GM19328 (cell line): ENCODE measurements around the gene IL13RA2.

Experiments used
- ATAC-seq: cut with Tn5 transposase; IDR thresholded peaks from one replicate; pipeline ENCODE4 v1.9.1; 2021; ENCODE audit warnings: mild to moderate bottlenecking, moderate library complexity; ENCODE audit not compliant: unreplicated experiment

The IL13RA2 gene, protein sequence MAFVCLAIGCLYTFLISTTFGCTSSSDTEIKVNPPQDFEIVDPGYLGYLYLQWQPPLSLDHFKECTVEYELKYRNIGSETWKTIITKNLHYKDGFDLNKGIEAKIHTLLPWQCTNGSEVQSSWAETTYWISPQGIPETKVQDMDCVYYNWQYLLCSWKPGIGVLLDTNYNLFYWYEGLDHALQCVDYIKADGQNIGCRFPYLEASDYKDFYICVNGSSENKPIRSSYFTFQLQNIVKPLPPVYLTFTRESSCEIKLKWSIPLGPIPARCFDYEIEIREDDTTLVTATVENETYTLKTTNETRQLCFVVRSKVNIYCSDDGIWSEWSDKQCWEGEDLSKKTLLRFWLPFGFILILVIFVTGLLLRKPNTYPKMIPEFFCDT

DNA sequence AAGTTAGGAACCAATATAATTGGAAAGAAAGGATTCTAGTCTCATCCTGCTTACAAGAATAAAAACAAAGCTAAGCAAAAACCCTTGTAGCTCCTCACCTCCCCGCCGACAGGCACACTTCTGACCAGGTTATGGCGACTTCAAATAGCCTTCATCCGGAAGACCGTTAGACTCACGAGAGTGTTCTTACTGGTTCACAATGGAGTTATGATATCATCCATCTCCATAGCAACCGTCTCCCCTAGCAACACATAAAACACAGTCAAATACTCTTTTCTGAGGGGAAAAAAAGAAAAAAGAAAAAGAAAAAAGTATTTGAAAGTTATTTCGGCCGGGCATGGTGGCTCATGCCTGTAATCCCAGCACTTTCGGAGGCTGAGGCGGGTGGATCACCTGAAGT, at the start of gene IL13RA2:
Gene IL13RA2, minus strand, starts transcription at position 162 of the 400 bp plus-strand sequence. CDS start 347 bp downstream, outside the sequence.
- no peak for ATAC-seq

DNA sequence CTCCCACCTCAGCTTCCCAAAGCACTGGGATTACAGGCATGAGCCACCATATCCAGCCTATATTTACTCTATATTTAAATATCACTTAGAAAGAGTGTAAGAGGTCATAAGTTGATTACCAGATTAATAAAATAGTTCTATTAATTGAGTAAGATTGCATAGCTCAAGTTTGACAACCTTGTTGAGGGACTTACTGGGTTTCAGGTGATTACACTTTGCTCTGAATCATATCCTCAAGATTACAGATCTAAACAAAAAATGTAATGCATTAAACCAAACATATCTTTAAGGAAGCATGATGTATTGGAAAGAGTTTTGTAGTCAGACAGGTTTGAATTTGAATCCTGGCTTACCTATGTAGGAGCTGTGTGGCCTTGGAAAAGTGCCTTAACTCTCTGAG, 47.9 kb upstream of the IL13RA2 start:
- no peak for ATAC-seq

DNA sequence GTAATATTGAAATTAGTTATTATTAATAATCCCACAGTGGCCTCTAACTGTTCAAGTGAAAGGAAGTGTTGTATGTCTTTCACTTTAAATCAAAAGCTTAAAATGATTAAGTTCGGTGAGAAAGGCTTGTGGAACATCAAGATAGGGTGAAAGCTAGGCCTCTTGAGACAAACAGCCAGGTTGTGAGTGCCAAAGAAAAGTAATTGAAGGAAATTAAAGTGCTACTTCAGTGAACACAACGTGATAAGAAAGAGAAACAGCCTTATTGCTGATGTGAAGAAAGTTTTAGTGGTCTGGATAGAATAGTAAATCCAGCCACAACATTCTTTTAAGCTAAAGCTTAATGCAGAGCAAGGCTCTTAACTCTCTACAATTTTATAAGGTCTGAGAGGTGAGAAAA, 42.6 kb upstream of the IL13RA2 start:
- ATAC-seq: no peak

DNA sequence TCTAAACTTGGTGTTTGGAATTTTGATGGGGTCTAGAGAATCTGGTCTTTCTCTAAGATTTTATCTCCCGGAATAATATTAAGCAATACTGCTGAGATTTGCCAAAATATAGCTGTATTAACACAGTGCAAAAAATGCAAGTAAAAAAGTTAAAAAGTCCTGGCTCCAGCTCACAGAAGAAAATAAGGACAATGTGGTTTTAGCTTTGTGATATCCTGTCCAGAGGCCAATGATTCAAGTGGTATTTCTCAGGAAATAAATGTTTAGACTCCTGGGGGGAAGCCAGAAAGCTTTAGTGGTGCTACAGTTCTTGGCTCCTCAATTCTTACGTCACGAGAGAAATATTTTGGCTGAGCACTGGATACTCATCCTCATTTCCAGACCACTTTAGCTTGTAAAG, 40.9 kb upstream of the IL13RA2 start:
- no peak for ATAC-seq

DNA sequence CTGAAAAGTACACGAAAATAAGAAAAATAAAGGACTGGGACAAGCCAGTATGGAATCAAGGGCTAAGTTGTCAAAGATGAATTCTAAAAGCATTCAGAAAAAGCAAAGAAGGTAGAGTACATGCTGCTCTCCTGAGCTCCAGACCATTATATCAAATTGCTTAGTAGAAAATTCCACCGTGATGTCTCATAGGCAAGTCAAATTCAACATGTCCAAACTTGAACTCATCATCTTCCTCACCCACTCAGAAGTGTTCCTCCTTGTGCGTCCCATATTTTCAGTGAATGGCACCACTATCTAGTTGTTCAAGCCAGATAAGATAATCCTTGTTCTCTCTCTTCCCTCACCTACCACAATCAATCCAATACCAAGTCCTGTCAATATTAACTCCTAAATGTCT, 37.5 kb upstream of the IL13RA2 start:
- ATAC-seq: no peak

DNA sequence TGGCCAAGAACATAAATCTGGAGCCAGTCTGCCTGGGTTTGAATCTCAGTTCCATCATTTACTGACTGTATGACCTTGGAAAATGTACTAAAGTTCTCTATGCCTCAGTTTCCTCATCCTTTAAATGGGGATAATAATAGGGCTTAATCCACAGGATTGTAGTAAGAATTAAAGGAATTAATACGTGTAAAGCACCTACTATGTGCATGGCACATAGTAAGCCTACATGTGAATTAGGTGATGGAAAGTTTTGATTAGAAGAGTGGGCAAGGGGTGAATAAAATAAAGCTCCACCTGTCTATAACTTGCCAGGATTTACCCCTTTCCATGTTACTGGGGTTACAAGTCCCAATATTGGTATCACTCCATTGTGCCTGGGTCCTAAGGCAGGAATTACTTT, 35.8 kb upstream of the IL13RA2 start:
- ATAC-seq: no peak

DNA sequence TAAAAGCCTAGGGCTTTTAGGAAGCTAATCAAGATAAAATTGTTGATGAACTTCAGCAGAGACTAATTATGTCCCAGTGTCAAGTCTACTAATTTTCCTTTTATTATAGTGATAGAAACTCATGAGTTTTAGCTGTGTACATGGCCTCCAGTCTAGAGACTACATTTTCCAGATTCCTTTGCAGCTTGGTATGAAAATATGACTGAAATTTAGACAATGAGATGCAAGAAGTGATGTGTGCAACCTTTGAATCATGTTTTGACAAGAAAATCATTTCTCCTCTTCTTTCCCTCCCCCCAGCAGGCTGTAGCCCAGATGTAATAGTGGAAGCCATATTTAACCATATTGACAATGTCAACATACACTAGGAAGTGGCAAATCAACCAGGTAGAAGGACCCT, 30.3 kb upstream of the IL13RA2 start:
- ATAC-seq: no peak

DNA sequence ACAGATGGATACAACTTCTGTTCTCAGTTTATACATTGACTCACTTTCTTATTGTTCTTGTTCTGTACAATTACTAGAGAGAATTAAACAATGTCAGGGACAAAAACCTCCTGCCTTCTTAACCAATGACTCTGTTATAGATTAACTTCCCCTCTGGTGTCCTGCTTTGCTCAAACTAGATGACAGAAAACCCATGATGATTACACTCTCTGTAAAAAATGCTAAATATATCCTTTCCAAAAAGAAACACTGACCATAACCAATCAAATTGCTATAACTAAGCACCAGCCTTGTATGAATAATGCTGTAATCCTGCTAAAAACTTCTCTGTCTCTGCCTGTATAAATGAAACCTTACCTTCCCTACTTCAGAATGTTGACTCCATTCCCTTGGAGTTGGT, 29.8 kb upstream of the IL13RA2 start:
- no peak for ATAC-seq

DNA sequence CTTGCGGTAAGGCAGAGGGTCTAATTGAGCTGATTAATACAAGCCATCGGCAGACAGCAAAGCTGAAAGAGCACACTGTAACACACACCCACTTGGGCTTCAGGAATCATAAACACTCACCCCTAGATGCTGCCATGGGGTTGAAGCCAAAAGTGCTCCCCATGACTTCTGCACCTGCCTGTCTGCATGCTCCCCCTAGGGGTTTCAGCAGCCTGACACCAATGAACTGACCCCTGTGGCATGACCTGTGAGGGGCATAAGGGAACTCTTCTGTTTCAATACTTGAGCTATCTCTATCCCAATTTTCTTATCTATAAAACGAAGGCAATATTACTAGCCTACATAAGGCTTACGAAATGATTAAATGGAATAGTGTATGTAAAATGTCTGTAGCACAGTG, 23.0 kb upstream of the IL13RA2 start:
- no peak for ATAC-seq

DNA sequence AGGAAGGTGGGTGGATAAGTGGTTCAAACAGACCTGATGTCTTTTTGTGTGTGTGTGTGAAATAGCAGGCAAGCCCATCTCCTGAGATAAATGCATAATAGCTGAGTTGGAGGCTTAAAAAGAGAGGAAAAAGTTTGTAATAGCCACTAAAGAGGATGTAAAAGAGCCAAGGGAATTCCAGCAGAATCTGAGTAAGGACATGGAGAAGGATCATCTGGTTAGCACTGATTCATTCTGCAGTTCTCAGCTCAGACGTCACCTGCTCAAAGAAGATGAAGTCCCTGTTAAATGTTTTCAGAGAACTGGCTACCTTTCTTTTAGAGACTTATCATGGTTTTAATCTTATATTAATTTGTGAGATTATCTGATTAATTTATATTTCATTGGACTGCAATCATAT, 21.0 kb upstream of the IL13RA2 start:
- ATAC-seq: no peak

DNA sequence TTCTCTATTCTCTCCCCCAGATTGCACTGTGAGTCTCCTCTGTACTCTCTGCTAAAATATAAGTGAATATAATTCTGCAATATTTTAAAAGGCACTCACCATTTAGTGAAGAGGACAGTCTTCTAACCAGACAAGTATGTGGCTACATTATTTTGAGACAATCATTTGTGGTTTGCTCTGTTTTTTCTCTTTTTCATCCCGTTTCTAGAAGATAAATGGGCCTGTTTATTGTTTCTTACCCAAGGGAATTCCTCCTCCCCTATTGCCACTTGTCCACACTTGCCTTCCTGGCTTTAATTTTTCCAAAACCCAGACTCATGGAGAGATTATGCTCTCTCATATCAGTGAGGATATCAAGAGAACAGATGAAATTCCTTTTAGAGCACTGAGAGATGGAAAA, 18.6 kb upstream of the IL13RA2 start:
- ATAC-seq: no peak

DNA sequence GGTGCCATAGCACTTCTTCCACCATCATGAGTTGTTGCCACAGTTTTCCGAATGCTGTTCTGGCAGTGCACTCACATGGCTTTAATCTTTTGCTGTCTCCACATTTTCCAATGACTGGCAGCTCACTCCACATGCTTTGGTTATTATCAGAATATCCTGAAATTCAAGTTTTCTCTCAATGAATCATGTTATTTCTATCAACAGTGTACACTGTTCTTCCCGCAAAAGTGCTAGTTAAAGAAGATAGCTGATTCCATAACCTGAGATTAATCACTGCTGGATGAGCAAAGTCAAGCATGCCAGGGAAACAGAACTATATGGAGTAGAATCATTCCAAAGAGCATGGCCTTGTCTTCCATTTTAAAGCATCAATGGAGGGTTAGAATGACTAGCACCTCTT, 14.6 kb upstream of the IL13RA2 start:
- no peak for ATAC-seq

DNA sequence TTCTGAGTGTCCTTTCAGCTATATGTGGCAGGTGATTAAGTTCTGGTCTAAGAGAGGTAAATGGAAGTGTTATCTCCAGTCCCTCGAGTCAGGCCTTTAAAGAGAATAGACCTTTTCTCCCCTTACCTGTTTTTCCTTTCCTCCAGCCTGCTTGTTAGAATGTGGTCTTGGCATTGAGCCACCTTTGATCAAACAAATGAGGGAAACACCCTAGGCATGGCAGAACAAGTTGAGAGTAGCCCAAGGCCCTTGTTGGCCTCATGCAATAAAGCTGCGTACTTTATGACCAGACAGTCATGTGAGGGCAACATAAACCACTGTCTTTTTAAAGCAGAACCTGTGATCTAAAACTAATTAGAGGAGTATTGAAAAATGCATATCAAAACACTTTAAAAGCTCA, 13.2 kb upstream of the IL13RA2 start:
- ATAC-seq: no peak

DNA sequence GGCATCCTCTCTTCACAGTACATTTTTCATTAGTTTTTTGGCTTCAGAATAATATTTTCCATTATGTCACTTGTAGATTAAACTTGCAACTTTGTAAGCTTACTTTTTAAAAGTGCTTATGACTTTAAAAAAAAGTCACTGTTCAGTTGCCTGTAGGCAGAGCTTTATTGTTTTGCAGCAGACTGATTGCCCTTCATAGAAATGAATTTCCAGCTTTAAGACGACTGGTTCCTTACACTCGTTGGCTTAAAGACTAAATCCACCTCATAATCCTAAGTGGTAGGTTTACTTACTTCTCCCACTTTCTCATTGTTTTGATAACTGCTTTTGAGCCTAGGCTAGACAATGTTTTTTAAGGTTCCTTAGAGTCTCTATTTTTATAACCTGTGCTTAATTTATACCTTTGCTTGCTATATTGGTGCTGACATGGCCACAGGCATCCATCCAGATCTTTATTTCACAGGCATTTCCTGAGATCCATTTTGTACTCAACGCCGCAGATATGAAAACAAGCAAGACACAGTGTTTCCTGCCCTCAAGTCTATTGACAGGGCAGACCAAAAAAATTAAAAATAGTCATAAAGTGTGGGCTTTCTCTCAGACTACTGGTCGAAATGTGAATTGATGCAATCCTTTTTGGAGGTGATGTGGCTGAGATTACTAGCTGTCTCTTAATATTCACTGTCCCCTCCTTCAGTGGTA, 12.6 kb upstream of the IL13RA2 start:
- ATAC-seq: no peak

DNA sequence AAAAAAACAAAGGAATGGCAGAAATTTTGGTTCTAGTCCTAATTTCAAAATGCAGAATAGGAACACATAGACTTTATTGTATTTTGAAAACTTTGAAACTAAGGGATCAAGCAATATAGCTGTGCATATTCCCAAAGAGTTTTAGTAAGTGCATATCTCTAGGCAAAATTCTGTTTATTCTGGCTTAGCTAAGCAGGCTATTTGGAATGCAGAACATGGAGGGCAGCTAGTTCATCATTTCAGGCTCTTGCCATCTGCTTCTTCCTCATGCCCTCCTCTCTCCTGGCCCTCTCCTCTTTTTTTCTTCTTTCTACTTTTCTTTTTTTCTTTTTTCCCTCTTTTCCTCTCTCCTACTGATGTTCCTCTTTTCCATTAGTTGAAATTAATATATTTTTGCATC, 12.0 kb upstream of the IL13RA2 start:
- no peak for ATAC-seq

DNA sequence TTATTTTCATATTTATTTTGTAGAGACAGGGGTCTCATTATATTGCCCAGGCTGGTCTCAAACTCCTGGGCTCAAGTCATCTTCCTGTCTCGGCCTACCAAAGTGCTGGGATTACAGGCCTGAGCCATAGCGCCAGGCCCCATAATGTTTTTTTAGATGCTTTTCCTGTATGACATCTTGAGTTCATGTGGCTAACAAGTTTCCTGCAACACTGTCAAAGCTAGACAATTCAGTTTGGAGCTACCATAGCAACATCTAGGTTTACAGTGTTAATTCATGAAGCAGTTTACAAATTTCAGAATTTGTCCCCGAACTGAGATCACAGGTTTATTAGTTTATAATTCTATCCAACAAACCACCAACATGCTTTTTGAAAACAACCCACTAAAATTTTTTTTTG, 6.4 kb upstream of the IL13RA2 start:
- no peak for ATAC-seq

DNA sequence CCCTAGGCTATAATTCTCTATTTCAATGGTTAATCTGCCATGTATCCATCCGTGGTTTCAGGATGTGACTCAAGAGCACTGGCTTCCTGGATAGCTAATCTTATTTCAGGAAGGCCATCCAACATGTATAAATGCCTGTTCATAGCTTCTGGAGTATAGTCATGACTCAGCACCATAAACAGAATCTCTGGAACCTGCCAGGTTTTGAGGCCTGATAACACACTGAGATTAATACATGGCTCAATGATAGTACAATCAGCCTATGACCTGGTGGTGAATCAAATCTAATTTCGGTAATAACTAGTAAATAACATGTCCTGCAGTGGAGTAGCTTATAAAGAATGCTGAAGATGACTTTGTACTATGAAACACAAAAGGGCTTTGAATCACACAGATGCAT, 5.7 kb upstream of the IL13RA2 start:
- ATAC-seq: no peak

DNA sequence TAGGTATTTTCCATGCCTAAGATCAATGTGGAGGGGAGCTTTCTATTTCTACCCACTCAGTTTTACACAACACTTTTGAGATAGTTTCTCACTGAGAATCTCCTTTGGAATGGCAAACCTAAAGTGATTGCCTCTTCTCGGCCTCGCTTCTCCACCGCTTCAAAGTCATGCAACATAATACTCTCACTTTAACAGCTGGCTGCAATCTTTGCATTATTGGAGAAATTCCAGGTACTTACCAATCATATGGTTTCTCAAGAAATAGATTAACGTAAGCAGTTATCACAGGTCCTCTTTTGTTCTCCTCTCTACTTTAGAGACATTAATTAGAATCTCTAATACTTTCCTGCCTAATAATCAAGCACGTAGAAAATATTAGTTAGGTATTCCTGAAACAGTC, 3.7 kb upstream of the IL13RA2 start:
- no peak for ATAC-seq

DNA sequence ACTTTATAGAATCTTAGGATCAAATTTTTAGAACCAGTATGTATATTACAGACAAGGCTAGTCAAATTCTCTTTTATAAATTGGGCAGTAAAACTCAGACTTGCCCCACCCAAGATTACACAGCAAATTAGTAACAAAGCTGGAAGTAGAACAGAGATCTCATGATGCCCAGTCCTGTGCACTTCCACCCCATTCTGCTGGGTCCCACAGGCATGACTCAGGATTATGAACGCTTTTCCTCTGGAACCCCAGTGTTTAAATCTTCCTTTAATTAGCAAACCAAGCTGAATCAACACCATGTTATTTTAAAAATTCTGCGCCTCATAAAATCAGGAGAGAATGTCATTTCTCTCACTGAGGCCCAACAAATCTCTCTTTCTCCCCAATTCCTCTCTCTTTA, 1.5 kb upstream of the IL13RA2 start:
- no peak for ATAC-seq

DNA sequence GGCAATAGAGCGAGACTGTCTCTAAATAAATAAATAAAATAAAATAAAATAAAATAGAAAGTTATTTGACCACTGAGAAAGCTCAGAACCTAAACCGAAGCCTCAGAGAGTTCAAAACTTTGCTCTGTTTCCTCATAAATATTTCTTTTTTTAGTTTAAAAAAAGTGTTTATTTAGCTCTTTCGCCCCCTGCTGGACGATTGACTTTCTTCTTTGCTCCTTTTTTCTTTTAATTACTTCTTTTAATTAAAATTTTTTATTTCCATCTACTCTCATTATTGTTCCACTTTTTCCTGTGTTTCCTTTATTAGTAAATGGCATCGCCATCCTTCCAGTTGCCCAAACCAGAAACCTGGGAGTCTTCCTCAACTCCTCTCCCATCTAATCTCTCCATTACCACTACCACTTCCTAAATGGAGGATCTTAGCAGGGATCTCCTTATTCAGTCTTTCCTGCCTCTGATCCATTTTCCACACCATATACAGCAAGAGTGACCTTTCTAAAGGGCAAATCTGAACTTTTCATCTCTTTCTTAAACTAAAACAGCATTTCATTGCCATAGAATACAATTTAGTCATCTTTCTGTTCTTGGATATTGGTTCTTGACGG, 728 bp upstream of the IL13RA2 start:
- no peak for ATAC-seq

DNA sequence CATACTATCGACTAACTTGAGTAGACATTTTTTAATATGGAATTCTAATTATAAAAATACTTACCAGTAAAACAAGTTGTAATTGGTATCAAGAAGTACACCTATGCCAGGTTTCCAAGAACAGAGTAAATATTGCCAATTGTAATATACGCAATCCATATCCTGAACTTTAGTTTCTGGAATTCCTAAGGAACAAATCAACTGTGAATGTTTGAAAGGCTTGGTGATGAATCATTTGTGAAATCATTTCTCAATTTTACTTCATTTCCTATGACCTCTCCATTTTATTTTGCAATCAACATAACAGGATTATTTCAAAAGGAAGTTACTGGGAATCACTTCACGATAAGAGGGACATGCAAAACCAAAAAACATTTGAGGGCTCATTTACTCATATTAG, 3.7 kb downstream of the IL13RA2 start:
- no peak for ATAC-seq

DNA sequence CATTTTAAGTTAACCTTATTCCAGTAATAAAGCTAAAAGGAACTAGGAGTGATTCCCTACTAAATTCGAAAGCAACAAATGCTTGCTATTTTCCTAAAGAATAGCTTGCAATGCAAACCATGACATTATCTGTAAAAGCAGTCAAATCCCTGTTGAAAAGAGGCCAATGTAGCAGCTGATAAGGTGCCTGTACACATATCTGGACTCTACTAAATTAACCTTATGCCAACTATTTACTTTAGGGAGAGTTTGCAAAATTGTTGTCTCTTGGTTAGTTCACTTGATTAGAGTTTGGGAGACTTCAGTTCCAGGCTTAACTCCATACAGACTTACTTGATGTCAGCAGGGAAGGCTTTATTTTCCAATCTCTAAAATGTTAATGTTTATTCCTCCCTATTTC, 6.0 kb downstream of the IL13RA2 start:
- ATAC-seq: no peak
